ENCODE data around the gene CHST1. TPM values are rescaled to one million over a fixed set of nuclear protein-coding genes. Genes with fewer than 3 reads are reported as not detected.
A peak's percentile ranks its signal among the peaks of the same experiment; 100 is the strongest.

Gene CHST1
- total and polyA plus RNA-seq, 5 donors: 2.4 to 7.0 (median 3.0) TPM

GRCh38 chr11:45658292-45658991 lies 7.0 kb downstream of the CHST1 start:
- DNase-seq (peak; percentile 87 to 91 (median 91)), ATAC-seq (peak; percentile 89 to 96)
- Histone ChIP-seq H3K4me3 (ENCODE audit: low read length) (no peak overlapping the region), H3K9me3 (ENCODE audit: control insufficient read depth, low read length) (no peaks in the 10 kb centered on the region), H3K27ac (ENCODE audit: low read length) (peak overlapping the region; percentile 43), H3K27me3 (ENCODE audit: control insufficient read depth, insufficient read depth) (no peaks in the 10 kb centered on the region), H3K4me1 (ENCODE audit: control insufficient read depth, insufficient read depth, low read length) (peaks cover 2% of the 10 kb centered on the region)
- intact Hi-C loops (cut with DNase I): loop anchor here in 3 of 4 donors (5.0 to 10.0 kb wide), 2 partner anchors 284 to 286 kb away; no protein-coding TSS in a partner anchor
- 26% methylated on average over 19 of the region's 19 CpGs for WGBS

DNA sequence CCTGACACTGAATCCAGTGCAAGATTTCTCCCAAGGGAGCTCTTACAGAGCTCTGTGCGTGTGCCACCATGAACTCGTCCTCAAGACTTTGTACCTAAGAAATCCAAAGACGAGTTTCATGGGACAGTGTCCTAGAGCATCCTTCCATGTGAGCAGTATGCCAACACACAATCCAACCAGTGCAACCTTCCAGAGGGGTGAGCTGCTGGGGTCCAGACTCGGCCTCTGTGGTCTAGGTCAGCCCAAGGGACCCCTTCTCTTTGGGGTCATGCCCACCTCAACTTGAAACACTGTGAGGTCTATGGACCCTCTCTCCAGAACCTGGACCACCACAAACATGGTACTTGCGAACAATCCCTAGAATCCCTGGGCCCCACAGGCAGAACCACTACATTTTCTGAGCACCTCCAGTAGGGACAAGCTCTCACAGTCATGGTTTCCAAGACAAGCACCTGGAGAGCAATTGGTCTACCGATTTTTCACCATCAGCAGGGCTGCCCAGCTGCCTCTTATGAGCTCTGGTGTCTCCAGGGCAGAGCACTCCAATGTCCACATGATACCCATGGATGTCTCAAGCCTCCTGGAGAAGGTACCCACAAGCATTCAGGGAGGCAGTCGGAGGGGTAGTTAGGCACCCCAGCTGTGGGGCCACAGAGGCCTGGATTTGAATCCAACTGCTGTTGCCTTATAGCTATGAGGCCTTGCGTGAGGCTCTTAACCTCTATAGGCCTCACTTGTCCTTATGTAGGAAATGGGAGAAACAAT lies 7.7 kb downstream of the CHST1 start:
- no peaks in the 10 kb centered on the region for H3K9me3 ChIP-seq (ENCODE audit: control insufficient read depth, low read length)
- no peaks in the 10 kb centered on the region for H3K27me3 ChIP-seq (ENCODE audit: control insufficient read depth, insufficient read depth)
- H3K4me1 ChIP-seq (ENCODE audit: control insufficient read depth, insufficient read depth, low read length): peaks cover 2% of the 10 kb centered on the region
- 93% methylated on average over 8 of the region's 8 CpGs for WGBS
- H3K4me3 ChIP-seq (ENCODE audit: low read length): no peak overlapping the region
- DNase-seq: no peak
- no peak overlapping the region for H3K27ac ChIP-seq (ENCODE audit: low read length)
- intact Hi-C loops (cut with DNase I): loop anchor here in 3 of 4 donors (5.0 to 10.0 kb wide), 2 partner anchors 283 to 285 kb away; no protein-coding TSS in a partner anchor
- ATAC-seq: no peak

- peaks cover 2% of the 10 kb centered on the region for H3K4me1 ChIP-seq (ENCODE audit: control insufficient read depth, insufficient read depth, low read length)
- H3K27me3 ChIP-seq (ENCODE audit: control insufficient read depth, insufficient read depth): no peaks in the 10 kb centered on the region
- WGBS: 92% methylated on average over 6 of the region's 6 CpGs
- no peak for ATAC-seq
- H3K9me3 ChIP-seq (ENCODE audit: control insufficient read depth, low read length): no peaks in the 10 kb centered on the region
- no peak overlapping the region for H3K4me3 ChIP-seq (ENCODE audit: low read length)
- intact Hi-C loops (cut with DNase I): loop anchor here in 3 of 4 donors (5.0 to 10.0 kb wide), 2 partner anchors 281 to 284 kb away; no protein-coding TSS in a partner anchor
- no peak overlapping the region for H3K27ac ChIP-seq (ENCODE audit: low read length)
- DNase-seq: peak in 1 of 3 donors; percentile 42
Observed at GRCh38 chr11:45655831-45656230, 9.6 kb downstream of the CHST1 start.

GRCh38 chr11:45655347-45655756 lies 10.1 kb downstream of the CHST1 start:
- no peak overlapping the region for H3K27ac ChIP-seq (ENCODE audit: low read length)
- intact Hi-C loops (cut with DNase I): loop anchor here in 3 of 4 donors (5.0 to 10.0 kb wide), 2 partner anchors 281 to 283 kb away; no protein-coding TSS in a partner anchor
- H3K4me1 ChIP-seq (ENCODE audit: control insufficient read depth, insufficient read depth, low read length): peaks cover 2% of the 10 kb centered on the region
- WGBS: 15% methylated on average over 16 of the region's 16 CpGs
- H3K9me3 ChIP-seq (ENCODE audit: control insufficient read depth, low read length): no peaks in the 10 kb centered on the region
- DNase-seq (peak; percentile 76 to 89 (median 88)), ATAC-seq (peak; percentile 30 to 39)
- no peaks in the 10 kb centered on the region for H3K27me3 ChIP-seq (ENCODE audit: control insufficient read depth, insufficient read depth)
- H3K4me3 ChIP-seq (ENCODE audit: low read length): no peak overlapping the region

DNA sequence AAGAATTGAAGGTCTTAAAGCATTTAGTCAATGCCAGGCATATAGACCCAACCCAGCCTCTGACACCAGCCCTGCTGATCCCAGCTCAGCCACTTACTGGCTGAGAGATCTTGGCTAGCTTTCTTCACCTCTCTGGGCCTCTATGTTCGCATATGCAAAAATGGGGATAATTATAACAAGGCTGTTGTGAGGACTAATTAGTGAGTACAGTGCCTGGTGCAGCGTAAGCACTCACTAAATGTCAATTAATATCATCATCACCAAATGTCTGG lies 10.5 kb downstream of the CHST1 start:
- peaks cover 2% of the 10 kb centered on the region for H3K4me1 ChIP-seq (ENCODE audit: control insufficient read depth, insufficient read depth, low read length)
- H3K9me3 ChIP-seq (ENCODE audit: control insufficient read depth, low read length): no peaks in the 10 kb centered on the region
- DNase-seq (no peak), ATAC-seq (no peak)
- intact Hi-C loops (cut with DNase I): loop anchor here in 3 of 4 donors (5.0 to 10.0 kb wide), 2 partner anchors 280 to 283 kb away; no protein-coding TSS in a partner anchor
- H3K27ac ChIP-seq (ENCODE audit: low read length): no peak overlapping the region
- 54% methylated on average over 2 of the region's 2 CpGs for WGBS
- H3K4me3 ChIP-seq (ENCODE audit: low read length): no peak overlapping the region
- no peaks in the 10 kb centered on the region for H3K27me3 ChIP-seq (ENCODE audit: control insufficient read depth, insufficient read depth)

DNA sequence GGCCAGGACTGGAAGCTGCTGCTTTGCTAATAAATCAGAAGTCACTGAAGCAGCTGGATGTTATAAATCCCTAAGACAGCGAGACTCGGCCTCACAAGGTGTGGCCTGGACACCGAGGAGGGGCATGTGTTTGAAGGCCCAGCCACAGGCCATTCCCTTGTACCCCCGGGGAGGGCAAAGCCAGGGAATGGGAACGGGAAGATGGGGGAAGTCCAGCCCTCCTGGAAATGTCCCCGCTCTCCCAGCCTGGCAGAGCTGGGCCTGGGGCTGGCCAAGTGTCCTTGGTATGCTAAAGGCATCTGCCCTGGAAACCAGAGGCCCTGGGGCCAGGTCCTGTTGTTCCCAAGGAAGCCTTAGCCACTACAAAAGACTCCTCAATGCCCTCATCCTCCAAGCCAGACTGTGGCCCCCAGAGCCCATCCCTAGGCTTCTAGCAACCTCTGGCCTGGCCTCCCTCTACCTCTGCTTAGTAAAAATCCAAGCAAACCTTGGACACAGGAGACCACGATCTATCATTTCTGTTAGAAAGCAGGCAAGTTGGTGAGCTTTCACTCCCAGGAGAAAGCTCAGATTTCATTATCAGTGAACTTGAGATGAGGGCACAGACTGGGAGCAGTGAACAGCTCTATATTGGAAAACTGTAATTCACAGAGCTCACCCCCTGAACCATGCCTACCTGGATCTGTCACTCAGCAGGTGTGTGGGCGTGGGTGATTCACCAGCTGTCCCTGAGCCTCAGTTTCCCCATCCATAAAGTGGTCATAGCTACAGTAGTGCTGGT lies 11.0 kb downstream of the CHST1 start:
- Histone ChIP-seq H3K27ac (ENCODE audit: low read length) (no peak overlapping the region), H3K4me3 (ENCODE audit: low read length) (no peak overlapping the region), H3K4me1 (ENCODE audit: control insufficient read depth, insufficient read depth, low read length) (peaks cover 2% of the 10 kb centered on the region), H3K9me3 (ENCODE audit: control insufficient read depth, low read length) (no peaks in the 10 kb centered on the region), H3K27me3 (ENCODE audit: control insufficient read depth, insufficient read depth) (no peaks in the 10 kb centered on the region)
- DNase-seq (peak in 1 of 3 donors; percentile 25), ATAC-seq (no peak)
- 66% methylated on average over 8 of the region's 8 CpGs for WGBS
- intact Hi-C loops (cut with DNase I): loop anchor here in 3 of 4 donors (5.0 to 10.0 kb wide), 2 partner anchors 280 to 282 kb away; no protein-coding TSS in a partner anchor

- Histone ChIP-seq H3K4me3 (ENCODE audit: low read length) (no peak overlapping the region), H3K9me3 (ENCODE audit: control insufficient read depth, low read length) (no peaks in the 10 kb centered on the region), H3K27me3 (ENCODE audit: control insufficient read depth, insufficient read depth) (no peaks in the 10 kb centered on the region), H3K4me1 (ENCODE audit: control insufficient read depth, insufficient read depth, low read length) (peaks cover 2% of the 10 kb centered on the region), H3K27ac (ENCODE audit: low read length) (no peak overlapping the region)
- DNase-seq: peak in 1 of 3 donors; percentile 31
- 89% methylated on average over 3 of the region's 3 CpGs for WGBS
- intact Hi-C loops (cut with DNase I): loop anchor here in 2 of 4 donors (10.0 kb wide), 1 partner anchor 278 kb away; no protein-coding TSS in a partner anchor
- no peak for ATAC-seq
Observed at GRCh38 chr11:45653277-45653676, 12.1 kb downstream of the CHST1 start.

DNA sequence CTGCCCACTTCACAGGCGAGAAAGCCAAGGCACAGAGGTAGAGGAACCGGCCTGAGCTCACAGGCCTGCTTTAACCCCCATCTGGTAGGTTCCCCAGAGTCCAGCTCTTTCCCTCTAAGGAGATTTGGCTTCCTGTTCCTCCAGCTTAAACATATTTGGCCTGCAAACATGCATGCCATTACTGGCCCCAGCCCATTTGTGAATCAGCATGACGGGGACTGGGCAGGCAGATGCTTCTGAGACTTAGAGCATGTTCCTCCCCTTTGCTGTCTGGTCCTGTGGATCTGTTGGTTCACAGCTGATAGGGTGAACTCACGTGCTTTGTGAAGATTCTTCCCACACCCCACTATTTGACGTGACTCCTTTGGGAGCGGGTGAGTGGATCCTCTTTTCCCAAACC lies 12.6 kb downstream of the CHST1 start:
- Histone ChIP-seq H3K4me1 (ENCODE audit: control insufficient read depth, insufficient read depth, low read length) (no peaks in the 10 kb centered on the region), H3K9me3 (ENCODE audit: control insufficient read depth, low read length) (no peaks in the 10 kb centered on the region), H3K4me3 (ENCODE audit: low read length) (no peak overlapping the region), H3K27me3 (ENCODE audit: control insufficient read depth, insufficient read depth) (no peaks in the 10 kb centered on the region), H3K27ac (ENCODE audit: low read length) (no peak overlapping the region)
- ATAC-seq (no peak), DNase-seq (no peak)
- intact Hi-C loops (cut with DNase I): loop anchor here in 2 of 4 donors (10.0 kb wide), 1 partner anchor 278 kb away; no protein-coding TSS in a partner anchor
- 76% methylated on average over 6 of the region's 6 CpGs for WGBS

- ATAC-seq (no peak), DNase-seq (no peak)
- Histone ChIP-seq H3K27ac (ENCODE audit: low read length) (no peak overlapping the region), H3K9me3 (ENCODE audit: control insufficient read depth, low read length) (no peaks in the 10 kb centered on the region), H3K27me3 (ENCODE audit: control insufficient read depth, insufficient read depth) (no peaks in the 10 kb centered on the region), H3K4me3 (ENCODE audit: low read length) (no peak overlapping the region), H3K4me1 (ENCODE audit: control insufficient read depth, insufficient read depth, low read length) (no peaks in the 10 kb centered on the region)
- intact Hi-C loops (cut with DNase I): loop anchor here in 2 of 4 donors (10.0 kb wide), 1 partner anchor 277 kb away; no protein-coding TSS in a partner anchor
- 79% methylated on average over 20 of the region's 20 CpGs for WGBS
Observed at GRCh38 chr11:45651841-45652749, 13.3 kb downstream of the CHST1 start.

- WGBS: 84% methylated on average over 9 of the region's 9 CpGs
- H3K9me3 ChIP-seq (ENCODE audit: control insufficient read depth, low read length): no peaks in the 10 kb centered on the region
- no peak for DNase-seq
- H3K4me3 ChIP-seq (ENCODE audit: low read length): no peak overlapping the region
- ATAC-seq: no peak
- no peak overlapping the region for H3K27ac ChIP-seq (ENCODE audit: low read length)
- H3K4me1 ChIP-seq (ENCODE audit: control insufficient read depth, insufficient read depth, low read length): no peaks in the 10 kb centered on the region
- no peaks in the 10 kb centered on the region for H3K27me3 ChIP-seq (ENCODE audit: control insufficient read depth, insufficient read depth)
- intact Hi-C loops (cut with DNase I): loop anchor here in 2 of 4 donors (10.0 kb wide), 1 partner anchor 276 kb away; no protein-coding TSS in a partner anchor
Observed at GRCh38 chr11:45651156-45651555, 14.3 kb downstream of the CHST1 start.

All from right cardiac atrium (tissue), 5 donors.